Cardiac fibroblast (primary cell): ENCODE measurements around the gene GPN2.

ENCODE experiments used
- DNase-seq, 2 donors: peaks; one replicate each; pipeline versions ENCODE4 v3.0.0 to v3.0.0-alpha.2; 2010; ENCODE audit warnings: low read depth in 2 of 2
- H3K4me3 ChIP-seq, 2 donors: replicated peaks in 1 of 2; 1 replicate in 1 of 2; 2 replicates in 1 of 2; pipeline ENCODE4 v1.5.1; 2011; ENCODE audit warnings: low read depth in 2 of 2, low read length in 2 of 2, mild to moderate bottlenecking in 2 of 2, moderate library complexity in 1 of 2
- CTCF ChIP-seq: IDR thresholded peaks from one replicate; pipeline ENCODE4 v1.5.1; 2011; ENCODE audit warnings: low read depth, mild to moderate bottlenecking, low read length, inconsistent platforms

The GPN2 gene

DNA sequence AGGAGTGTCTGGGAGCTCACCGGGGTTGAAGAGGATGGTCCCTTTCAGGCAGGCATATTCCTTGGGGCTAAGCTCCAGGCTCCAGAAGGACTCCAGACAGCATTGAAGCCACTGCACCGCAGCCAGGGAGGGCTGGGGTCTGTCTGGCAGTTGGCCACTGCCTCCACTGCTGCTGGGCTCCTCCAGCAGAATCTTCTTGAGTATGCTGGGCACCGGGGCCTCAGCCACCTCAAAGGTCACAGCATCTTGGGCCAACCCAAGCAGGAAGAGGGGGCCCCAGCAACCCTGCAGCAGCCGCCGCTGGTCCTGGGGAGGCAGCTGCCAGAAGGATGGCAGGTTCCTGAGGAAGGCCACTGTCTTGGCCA, 23.3 kb upstream of the GPN2 start:
- no peak for DNase-seq
- no peak overlapping the region for H3K4me3 ChIP-seq
- no peak for TF ChIP-seq CTCF

DNA sequence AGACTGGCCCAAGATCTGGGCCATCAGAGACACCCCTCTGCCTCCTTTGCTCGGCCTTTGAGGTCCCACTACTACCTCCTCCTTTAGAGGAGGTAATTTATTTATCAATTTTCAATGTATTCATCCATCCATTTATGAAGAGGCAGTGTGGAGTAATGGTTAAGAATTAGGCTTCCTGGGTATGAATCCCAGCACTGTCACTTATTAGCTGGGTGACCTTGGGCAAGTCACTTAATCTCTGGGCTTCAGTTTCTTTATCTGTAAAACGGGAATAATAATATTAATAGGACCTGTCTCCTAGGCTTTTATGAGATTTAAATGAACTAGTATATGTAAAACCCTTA, 22.0 kb upstream of the GPN2 start:
- H3K4me3 ChIP-seq = no peak overlapping the region
- no peak for TF ChIP-seq CTCF
- no peak for DNase-seq

GRCh38 chr1:26911399-26912146, 21.5 kb upstream of the GPN2 start:
- no peak for TF ChIP-seq CTCF
- no peak for DNase-seq

DNA sequence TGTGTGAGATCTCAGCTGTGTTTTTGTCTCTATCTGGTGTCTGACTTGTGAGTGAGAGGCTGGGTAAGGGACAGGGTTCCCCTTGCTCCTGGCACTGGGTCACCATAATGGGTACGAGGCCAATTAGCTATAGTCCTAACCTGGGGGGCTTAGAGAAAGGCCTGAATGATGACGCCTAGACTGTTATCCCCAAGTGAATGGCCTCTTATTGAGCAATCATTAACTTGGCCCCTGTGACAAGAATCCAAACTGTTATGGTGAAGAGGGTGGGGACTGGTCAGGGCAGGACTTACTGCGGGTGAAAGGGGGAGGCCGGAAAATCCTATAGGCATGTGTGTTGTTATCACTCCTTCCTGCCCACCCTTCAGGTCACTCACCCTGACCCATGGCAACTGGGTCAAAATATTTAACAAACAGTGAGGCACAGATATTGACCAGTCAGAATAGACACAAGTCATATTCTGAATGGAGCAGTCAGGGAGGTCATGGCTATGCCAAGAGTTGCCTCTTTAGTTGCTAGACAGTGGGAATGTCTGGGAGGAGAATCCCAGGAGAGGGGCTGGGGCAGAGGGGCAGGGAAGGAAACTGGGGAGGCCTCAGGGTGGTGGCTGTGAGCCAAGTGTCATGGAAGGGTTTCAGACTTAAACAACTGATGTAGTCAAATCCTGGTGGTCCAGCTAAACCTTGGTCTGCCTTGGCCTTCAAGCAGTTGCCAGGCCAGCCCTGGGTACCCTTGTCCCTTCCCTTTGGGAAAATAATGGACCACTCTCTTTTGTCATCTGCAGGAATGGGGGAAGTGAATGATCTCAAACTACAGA, 20.5 kb upstream of the GPN2 start:
- H3K4me3 ChIP-seq = no peak overlapping the region
- DNase-seq = no peak
- no peak for TF ChIP-seq CTCF

More at GRCh38 chr1:26911399-26912146, 21.5 kb upstream of the GPN2 start:
- H3K4me3 ChIP-seq = no peak overlapping the region

GRCh38 chr1:26909951-26910342, 19.9 kb upstream of the GPN2 start:
- no peak overlapping the region for H3K4me3 ChIP-seq
- DNase-seq = no peak
- no peak for TF ChIP-seq CTCF

DNA sequence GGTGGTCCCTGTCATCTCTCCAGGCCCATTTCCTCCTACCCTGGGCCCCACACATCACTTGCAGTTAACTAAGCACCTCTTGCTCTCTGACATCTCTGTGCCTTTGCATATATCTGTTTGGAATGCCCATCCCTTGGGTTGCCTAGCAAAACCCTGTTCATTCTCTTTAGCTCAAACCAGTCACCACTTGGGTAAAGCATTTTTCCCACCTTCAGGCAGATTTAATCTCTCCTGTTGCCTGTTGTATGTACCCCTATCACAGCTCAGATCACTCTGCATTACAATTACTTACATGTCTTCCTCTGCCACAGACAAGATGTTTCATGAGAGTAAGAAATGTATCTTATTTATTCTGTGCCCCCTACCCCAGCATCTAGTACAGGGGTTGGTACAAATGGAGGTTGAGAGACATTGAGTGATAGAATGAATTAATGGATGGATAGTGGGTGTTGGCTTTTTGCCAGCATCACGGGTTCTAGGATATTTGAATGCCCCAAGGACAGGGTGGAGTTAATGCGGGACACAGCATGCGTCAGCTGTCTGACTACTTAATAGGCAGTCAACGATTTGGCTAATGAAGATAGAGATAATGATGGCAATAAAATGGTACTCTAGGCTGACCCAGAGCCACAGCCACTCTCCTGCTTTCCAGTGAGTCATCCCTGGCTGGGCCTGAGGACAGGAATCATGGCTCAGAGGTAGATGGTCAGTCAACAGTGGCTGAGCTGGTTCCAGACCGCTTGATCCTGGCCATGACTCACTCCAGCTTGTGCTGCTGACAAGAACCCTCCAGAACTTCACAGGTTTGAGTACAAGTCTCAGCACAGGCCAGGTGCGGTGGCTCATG, 17.2 kb upstream of the GPN2 start:
- DNase-seq = peak; percentile 65 to 93
- H3K4me3 ChIP-seq = no peak overlapping the region
- no peak for TF ChIP-seq CTCF
